ENCODE data around the gene TCF12.
"Not testable (repeated sequence)": the region's sequence is repeated elsewhere in the genome, so short reads cannot be mapped to it uniquely, and the experiment has no call there.

TCF12 gene

GRCh38 chr15:56948000-56948763 is 29.7 kb downstream of the TCF12 start:
- DNase-seq (ENCODE audit: low spot score), result no peak

- DNase-seq (ENCODE audit: low spot score), result no peak
Observed at GRCh38 chr15:56948764-56949101, 30.3 kb downstream of the TCF12 start.

- no peak for DNase-seq (ENCODE audit: low spot score)
Observed at GRCh38 chr15:56950979-56951378, 32.5 kb downstream of the TCF12 start.

GRCh38 chr15:56953790-56954189 is 35.3 kb downstream of the TCF12 start:
- DNase-seq (ENCODE audit: low spot score), result no peak

- not testable (repeated sequence) for DNase-seq (ENCODE audit: low spot score)
Observed at GRCh38 chr15:56955011-56955410, 36.6 kb downstream of the TCF12 start.

- no peak for DNase-seq (ENCODE audit: low spot score)
Observed at GRCh38 chr15:56956538-56956937, 38.1 kb downstream of the TCF12 start.

GRCh38 chr15:56957812-56958406 is 39.5 kb downstream of the TCF12 start:
- DNase-seq (ENCODE audit: low spot score), result no peak

- no peak for DNase-seq (ENCODE audit: low spot score)
Observed at GRCh38 chr15:56959318-56959648, 40.8 kb downstream of the TCF12 start.

GRCh38 chr15:56960116-56960515 is 41.7 kb downstream of the TCF12 start:
- no peak for DNase-seq (ENCODE audit: low spot score)

GRCh38 chr15:56963126-56963525 is 44.7 kb downstream of the TCF12 start:
- no peak for DNase-seq (ENCODE audit: low spot score)

GRCh38 chr15:56963710-56964109 is 45.3 kb downstream of the TCF12 start:
- DNase-seq (ENCODE audit: low spot score), result no peak

- DNase-seq (ENCODE audit: low spot score), result no peak
Observed at GRCh38 chr15:56964182-56964581, 45.7 kb downstream of the TCF12 start.

GRCh38 chr15:56965231-56966013 is 47.0 kb downstream of the TCF12 start:
- DNase-seq (ENCODE audit: low spot score), result no peak

- no peak for DNase-seq (ENCODE audit: low spot score)
Observed at GRCh38 chr15:56967336-56967735, 48.9 kb downstream of the TCF12 start.

- no peak for DNase-seq (ENCODE audit: low spot score)
Observed at GRCh38 chr15:56968256-56968655, 49.8 kb downstream of the TCF12 start.

GRCh38 chr15:56968821-56969220 is 50.4 kb downstream of the TCF12 start:
- DNase-seq (ENCODE audit: low spot score), result no peak

- DNase-seq (ENCODE audit: low spot score), result no peak
Observed at GRCh38 chr15:56969265-56969895, 50.9 kb downstream of the TCF12 start.

- no peak for DNase-seq (ENCODE audit: low spot score)
Observed at GRCh38 chr15:56971571-56971970, 53.1 kb downstream of the TCF12 start.

GRCh38 chr15:56972016-56972415 is 53.6 kb downstream of the TCF12 start:
- no peak for DNase-seq (ENCODE audit: low spot score)

- no peak for DNase-seq (ENCODE audit: low spot score)
Observed at GRCh38 chr15:56972426-56972825, 54.0 kb downstream of the TCF12 start.

GRCh38 chr15:56973463-56973862 is 55.0 kb downstream of the TCF12 start:
- no peak for DNase-seq (ENCODE audit: low spot score)

- no peak for DNase-seq (ENCODE audit: low spot score)
Observed at GRCh38 chr15:56977232-56977631, 58.8 kb downstream of the TCF12 start.
